GM23338 (cell line): ENCODE measurements around the gene MICA. TPM values are rescaled to one million over a fixed set of nuclear protein-coding genes. Genes with fewer than 3 reads are reported as not detected.

Experiments used
- CREB1 ChIP-seq: fragments of 250-450 bp; sonication (Bioruptor Pico); IDR thresholded peaks from 2 replicates; pipeline ENCODE4 v1.5.0; 2020; ENCODE audit warnings: low read depth, mild to moderate bottlenecking, moderate library complexity
- ETS1 ChIP-seq: IDR thresholded peaks from 2 replicates; pipeline ENCODE4 v1.6.1; 2016; ENCODE audit warnings: antibody characterized with exemption
- EZH2 ChIP-seq: fragments of 200-600 bp; sonication (generic); IDR thresholded peaks from one replicate; pipeline ENCODE4 v1.8.0; 2017; ENCODE audit warnings: antibody characterized with exemption, mild to moderate bottlenecking, low read depth; ENCODE audit not compliant: unreplicated experiment
- JUNB ChIP-seq: IDR thresholded peaks from one replicate; pipeline ENCODE4 v1.6.1; 2016; ENCODE audit warnings: antibody characterized with exemption; ENCODE audit not compliant: unreplicated experiment
- POLR2AphosphoS5 ChIP-seq: IDR thresholded peaks from 2 replicates; pipeline ENCODE4 v1.6.1; 2016; ENCODE audit warnings: antibody characterized with exemption, low read depth
- REST ChIP-seq: IDR thresholded peaks from one replicate; pipeline ENCODE4 v1.6.1; 2018; ENCODE audit warnings: antibody characterized with exemption; ENCODE audit not compliant: unreplicated experiment
- STAT1 ChIP-seq: IDR thresholded peaks from one replicate; pipeline ENCODE4 v1.6.1; 2016; ENCODE audit warnings: antibody characterized with exemption; ENCODE audit not compliant: unreplicated experiment
- ZNF114 ChIP-seq: fragments of 250-450 bp; sonication (Bioruptor Pico); IDR thresholded peaks from 2 replicates; pipeline ENCODE4 v1.5.0; 2020; ENCODE audit warnings: mild to moderate bottlenecking, moderate library complexity
- ZNF331 ChIP-seq: fragments of 250-450 bp; sonication (Bioruptor Pico); IDR thresholded peaks from 2 replicates; pipeline ENCODE4 v1.5.0; 2020; ENCODE audit warnings: low read depth, mild to moderate bottlenecking, moderate library complexity
- polyA plus RNA-seq: library from polyadenylated mRNA; unstranded; fragments of >200 nt; fragmentation: Nextera tagmentation; extraction: Ambion mirVana; gene quantifications from 2 replicates; pipeline ENCODE4 v1.2.1, GENCODE V29; 2016
- total RNA-seq: library from RNA; depleted of rRNA; stranded (reverse); fragments of >200 nt; shearing (Covaris generic); gene quantifications from 2 replicates; pipeline ENCODE4 v1.2.3, GENCODE V29; 2014
- TF ChIP-seq, protein P1 (sequence below): fragments of 250-450 bp; sonication (Bioruptor Pico); IDR thresholded peaks from 2 replicates; pipeline ENCODE4 v1.5.0; 2020; ENCODE audit warnings: mild to moderate bottlenecking, moderate library complexity

The MICA gene
- total and polyA plus RNA-seq, 2 experiments from 2014 or later = 13.4 to 22.7 TPM

DNA sequence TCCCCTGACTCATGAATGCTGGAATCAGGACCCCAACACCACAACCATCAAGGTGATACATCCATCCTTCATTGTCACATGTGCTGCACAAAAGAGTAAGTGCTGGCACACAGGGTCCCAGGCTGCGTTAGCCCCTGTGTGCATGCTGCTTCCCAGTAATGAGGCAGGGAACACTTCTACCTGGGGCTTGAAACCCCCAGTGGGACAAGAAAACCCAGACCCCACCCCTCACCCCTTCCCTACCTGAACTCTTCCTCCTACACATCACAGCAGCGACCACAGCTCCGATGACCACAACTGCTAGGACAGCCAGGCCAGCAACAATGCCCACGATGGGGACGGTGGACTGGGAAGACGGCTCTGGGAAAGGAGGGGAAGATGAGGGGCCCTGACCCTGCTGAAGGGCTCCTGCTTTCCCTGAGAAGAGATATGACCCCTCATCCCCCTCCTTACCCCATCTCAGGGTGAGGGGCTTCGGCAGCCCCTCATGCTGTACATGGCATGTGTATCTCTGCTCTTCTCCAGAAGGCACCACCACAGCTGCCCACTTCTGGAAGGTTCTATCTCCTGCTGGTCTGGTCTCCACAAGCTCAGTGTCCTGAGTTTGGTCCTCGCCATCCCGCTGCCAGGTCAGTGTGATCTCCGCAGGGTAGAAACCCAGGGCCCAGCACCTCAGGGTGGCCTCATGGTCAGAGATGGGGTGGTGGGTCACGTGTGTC is 48.4 kb upstream of the MICA start (continued):
- TF ChIP-seq, protein P1, sequence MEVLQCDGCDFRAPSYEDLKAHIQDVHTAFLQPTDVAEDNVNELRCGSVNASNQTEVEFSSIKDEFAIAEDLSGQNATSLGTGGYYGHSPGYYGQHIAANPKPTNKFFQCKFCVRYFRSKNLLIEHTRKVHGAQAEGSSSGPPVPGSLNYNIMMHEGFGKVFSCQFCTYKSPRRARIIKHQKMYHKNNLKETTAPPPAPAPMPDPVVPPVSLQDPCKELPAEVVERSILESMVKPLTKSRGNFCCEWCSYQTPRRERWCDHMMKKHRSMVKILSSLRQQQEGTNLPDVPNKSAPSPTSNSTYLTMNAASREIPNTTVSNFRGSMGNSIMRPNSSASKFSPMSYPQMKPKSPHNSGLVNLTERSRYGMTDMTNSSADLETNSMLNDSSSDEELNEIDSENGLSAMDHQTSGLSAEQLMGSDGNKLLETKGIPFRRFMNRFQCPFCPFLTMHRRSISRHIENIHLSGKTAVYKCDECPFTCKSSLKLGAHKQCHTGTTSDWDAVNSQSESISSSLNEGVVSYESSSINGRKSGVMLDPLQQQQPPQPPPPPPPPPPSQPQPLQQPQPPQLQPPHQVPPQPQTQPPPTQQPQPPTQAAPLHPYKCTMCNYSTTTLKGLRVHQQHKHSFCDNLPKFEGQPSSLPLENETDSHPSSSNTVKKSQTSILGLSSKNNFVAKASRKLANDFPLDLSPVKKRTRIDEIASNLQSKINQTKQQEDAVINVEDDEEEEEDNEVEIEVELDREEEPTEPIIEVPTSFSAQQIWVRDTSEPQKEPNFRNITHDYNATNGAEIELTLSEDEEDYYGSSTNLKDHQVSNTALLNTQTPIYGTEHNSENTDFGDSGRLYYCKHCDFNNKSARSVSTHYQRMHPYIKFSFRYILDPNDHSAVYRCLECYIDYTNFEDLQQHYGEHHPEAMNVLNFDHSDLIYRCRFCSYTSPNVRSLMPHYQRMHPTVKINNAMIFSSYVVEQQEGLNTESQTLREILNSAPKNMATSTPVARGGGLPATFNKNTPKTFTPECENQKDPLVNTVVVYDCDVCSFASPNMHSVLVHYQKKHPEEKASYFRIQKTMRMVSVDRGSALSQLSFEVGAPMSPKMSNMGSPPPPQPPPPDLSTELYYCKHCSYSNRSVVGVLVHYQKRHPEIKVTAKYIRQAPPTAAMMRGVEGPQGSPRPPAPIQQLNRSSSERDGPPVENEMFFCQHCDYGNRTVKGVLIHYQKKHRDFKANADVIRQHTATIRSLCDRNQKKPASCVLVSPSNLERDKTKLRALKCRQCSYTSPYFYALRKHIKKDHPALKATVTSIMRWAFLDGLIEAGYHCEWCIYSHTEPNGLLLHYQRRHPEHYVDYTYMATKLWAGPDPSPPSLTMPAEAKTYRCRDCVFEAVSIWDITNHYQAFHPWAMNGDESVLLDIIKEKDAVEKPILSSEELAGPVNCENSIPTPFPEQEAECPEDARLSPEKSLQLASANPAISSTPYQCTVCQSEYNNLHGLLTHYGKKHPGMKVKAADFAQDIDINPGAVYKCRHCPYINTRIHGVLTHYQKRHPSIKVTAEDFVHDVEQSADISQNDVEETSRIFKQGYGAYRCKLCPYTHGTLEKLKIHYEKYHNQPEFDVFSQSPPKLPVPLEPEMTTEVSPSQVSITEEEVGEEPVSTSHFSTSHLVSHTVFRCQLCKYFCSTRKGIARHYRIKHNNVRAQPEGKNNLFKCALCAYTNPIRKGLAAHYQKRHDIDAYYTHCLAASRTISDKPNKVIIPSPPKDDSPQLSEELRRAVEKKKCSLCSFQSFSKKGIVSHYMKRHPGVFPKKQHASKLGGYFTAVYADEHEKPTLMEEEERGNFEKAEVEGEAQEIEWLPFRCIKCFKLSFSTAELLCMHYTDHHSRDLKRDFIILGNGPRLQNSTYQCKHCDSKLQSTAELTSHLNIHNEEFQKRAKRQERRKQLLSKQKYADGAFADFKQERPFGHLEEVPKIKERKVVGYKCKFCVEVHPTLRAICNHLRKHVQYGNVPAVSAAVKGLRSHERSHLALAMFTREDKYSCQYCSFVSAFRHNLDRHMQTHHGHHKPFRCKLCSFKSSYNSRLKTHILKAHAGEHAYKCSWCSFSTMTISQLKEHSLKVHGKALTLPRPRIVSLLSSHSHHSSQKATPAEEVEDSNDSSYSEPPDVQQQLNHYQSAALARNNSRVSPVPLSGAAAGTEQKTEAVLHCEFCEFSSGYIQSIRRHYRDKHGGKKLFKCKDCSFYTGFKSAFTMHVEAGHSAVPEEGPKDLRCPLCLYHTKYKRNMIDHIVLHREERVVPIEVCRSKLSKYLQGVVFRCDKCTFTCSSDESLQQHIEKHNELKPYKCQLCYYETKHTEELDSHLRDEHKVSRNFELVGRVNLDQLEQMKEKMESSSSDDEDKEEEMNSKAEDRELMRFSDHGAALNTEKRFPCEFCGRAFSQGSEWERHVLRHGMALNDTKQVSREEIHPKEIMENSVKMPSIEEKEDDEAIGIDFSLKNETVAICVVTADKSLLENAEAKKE (CRISPR knock-in tag) = no peak
- no peak for TF ChIP-seq ZNF114 (CRISPR knock-in tag)
- no peak for TF ChIP-seq ETS1
- TF ChIP-seq CREB1 (CRISPR knock-in tag) = no peak
- no peak for TF ChIP-seq EZH2
- no peak for TF ChIP-seq JUNB
- no peak for TF ChIP-seq REST
- no peak for TF ChIP-seq ZNF331 (CRISPR knock-in tag)
- TF ChIP-seq POLR2AphosphoS5 = no peak
- no peak for TF ChIP-seq STAT1
